22Rv1 (cell line): ENCODE results near the gene CSPG4.
"Not testable (repeated sequence)": the region's sequence is repeated elsewhere in the genome, so short reads cannot be mapped to it uniquely, and the experiment has no call there.

Experiments used
- CTCF ChIP-seq: fragments of 450-650 bp; IDR thresholded peaks from 2 replicates; pipeline ENCODE4 v1.5.1; 2017; ENCODE audit warnings: mild to moderate bottlenecking
- ZFX ChIP-seq: fragments of 450-650 bp; IDR thresholded peaks from 2 replicates; pipeline ENCODE4 v1.6.1; 2017; ENCODE audit warnings: antibody characterized with exemption, borderline replicate concordance

GRCh38 chr15:75711495-75711894 is 1.2 kb downstream of the CSPG4 start:
- TF ChIP-seq CTCF, ZFX: not testable (repeated sequence)
